K562 (cell line): ENCODE measurements around the gene B3GALT4. TPM values are rescaled to one million over a fixed set of nuclear protein-coding genes. Genes with fewer than 3 reads are reported as not detected.

ENCODE experiments used
- ARID1B ChIP-seq: fragments of 450-650 bp; IDR thresholded peaks from 2 replicates; pipeline ENCODE4 v1.6.1; 2016; ENCODE audit warnings: antibody characterized with exemption, mild to moderate bottlenecking, inconsistent platforms
- BACH1 ChIP-seq: fragments of 200-800 bp; sonication (Bioruptor generic); IDR thresholded peaks from 2 replicates; pipeline ENCODE4 v1.6.1; 2016; ENCODE audit warnings: missing genetic modification characterization, missing compliant biosample characterization
- CCNT2 ChIP-seq: IDR thresholded peaks from 2 replicates; pipeline ENCODE4 v1.6.1; 2011; ENCODE audit warnings: borderline replicate concordance, low read depth, mild to moderate bottlenecking, moderate library complexity, mixed read lengths, low read length; ENCODE audit not compliant: insufficient read length; ENCODE audit errors: extremely low read depth
- HCFC1 ChIP-seq: IDR thresholded peaks from 2 replicates; pipeline ENCODE4 v1.6.1; 2012; ENCODE audit warnings: low read depth, low read length, improper control_type of control experiment
- HDAC8 ChIP-seq: fragments of 450-650 bp; IDR thresholded peaks from 2 replicates; pipeline ENCODE4 v1.6.1; 2016; ENCODE audit warnings: mild to moderate bottlenecking, missing genetic modification characterization, moderate library complexity, missing compliant biosample characterization
- HLTF ChIP-seq: fragments of 450-650 bp; IDR thresholded peaks from 2 replicates; pipeline ENCODE4 v1.6.1; 2016
- JUNB ChIP-seq: fragments of 450-650 bp; formaldehyde crosslinking; conservative IDR thresholded peaks from 2 replicates; pipeline ENCODE4 v1.4.0; 2020; ENCODE audit warnings: mild to moderate bottlenecking
- KAT7 ChIP-seq: sonication (generic); formaldehyde crosslinking; IDR thresholded peaks from 2 replicates; pipeline ENCODE4 v1.8.0; 2022; ENCODE audit warnings: missing genetic modification reagents, mild to moderate bottlenecking, borderline replicate concordance
- MBD2 ChIP-seq: sonication (generic); IDR thresholded peaks from 2 replicates; pipeline ENCODE4 v1.6.1; 2016; ENCODE audit warnings: low read depth, borderline replicate concordance
- MIER1 ChIP-seq: fragments of 450-650 bp; IDR thresholded peaks from 2 replicates; pipeline ENCODE4 v1.6.1; 2016; ENCODE audit warnings: antibody characterized with exemption, mild to moderate bottlenecking, low read depth
- NR2C2 ChIP-seq, 2 experiments: fragments of 200-800 bp in 1 of 2; sonication (Bioruptor generic) in 1 of 2; sonication (generic) in 1 of 2; formaldehyde crosslinking in 1 of 2; IDR thresholded peaks; 2 replicates each; pipeline versions ENCODE4 v1.6.1 to v1.8.0; 2016 to 2022; ENCODE audit warnings: mild to moderate bottlenecking in 1 of 2, missing compliant biosample characterization in 1 of 2, missing genetic modification characterization in 1 of 2, missing genetic modification reagents in 1 of 2
- RBM14 ChIP-seq: fragments of 200-400 bp; formaldehyde crosslinking; IDR thresholded peaks from 2 replicates; pipeline ENCODE4 v1.6.1; 2018; ENCODE audit warnings: low read depth, mild to moderate bottlenecking, low read length, moderate library complexity, borderline replicate concordance; ENCODE audit not compliant: insufficient read depth
- SIX5 ChIP-seq, 2 experiments: IDR thresholded peaks; 2 replicates each; pipeline ENCODE4 v1.6.1; 2011; ENCODE audit warnings: low read length in 2 of 2, borderline replicate concordance in 1 of 2, low read depth in 1 of 2, mild to moderate bottlenecking in 1 of 2, moderate library complexity in 1 of 2; ENCODE audit not compliant: insufficient read depth in 1 of 2
- SMARCB1 ChIP-seq: IDR thresholded peaks from 2 replicates; pipeline ENCODE4 v1.6.1; 2011; ENCODE audit warnings: improper control_type of control experiment, low read depth; ENCODE audit not compliant: insufficient read length
- SP2 ChIP-seq: IDR thresholded peaks from 2 replicates; pipeline ENCODE4 v1.6.1; 2011; ENCODE audit warnings: mild to moderate bottlenecking, low read depth, low read length, moderate library complexity; ENCODE audit not compliant: poor library complexity, severe bottlenecking; ENCODE audit errors: extremely low read depth
- ZNF584 ChIP-seq: fragments of 200-800 bp; sonication (Bioruptor generic); IDR thresholded peaks from 2 replicates; pipeline ENCODE4 v1.6.1; 2016; ENCODE audit warnings: low read depth, mild to moderate bottlenecking, missing genetic modification characterization, missing compliant biosample characterization
- ZZZ3 ChIP-seq: fragments of 450-650 bp; IDR thresholded peaks from 2 replicates; pipeline ENCODE4 v1.6.1; 2016; ENCODE audit warnings: antibody characterized with exemption, mild to moderate bottlenecking, moderate library complexity
- polyA plus RNA-seq, 8 experiments: library from polyadenylated mRNA; depleted of rRNA in 4 of 8; stranded (reverse) in 5 of 8; unstranded in 3 of 8; fragments of >200 nt; fragmentation: Nextera tagmentation in 2 of 8; fragmentation: Illumina TruSeq in 1 of 8; extraction: Ambion mirVana in 2 of 8; extraction: Trizol in 1 of 8; gene quantifications; 2 replicates each; pipeline versions ENCODE4 v1.2.1 to v1.2.3, GENCODE V29; 2011 to 2014; ENCODE audit warnings: inconsistent platforms in 1 of 8, missing spikeins in 1 of 8
- total RNA-seq, 7 experiments: library from RNA; depleted of rRNA in 6 of 7; stranded (reverse); fragments of >200 nt in 6 of 7; fragmentation: Illumina TruSeq in 2 of 7; extraction: Trizol in 2 of 7; gene quantifications; 2 replicates each; pipeline versions ENCODE4 v1.2.1 to v1.2.3, GENCODE V29; 2011 to 2021; ENCODE audit warnings: low replicate concordance in 1 of 7
- TF ChIP-seq, protein P1 (sequence below): sonication (generic); IDR thresholded peaks from 2 replicates; pipeline ENCODE4 v1.6.1; 2016
- TF ChIP-seq, protein P2 (sequence below): fragments of 450-650 bp; formaldehyde crosslinking; IDR thresholded peaks from 2 replicates; pipeline ENCODE4 v1.4.0; 2022; ENCODE audit warnings: missing genetic modification characterization
- TF ChIP-seq, protein P3 (sequence below): fragments of 250-450 bp; sonication (Bioruptor Pico); IDR thresholded peaks from 2 replicates; pipeline ENCODE4 v1.8.0; 2021; ENCODE audit warnings: mild to moderate bottlenecking, moderate library complexity
- TF ChIP-seq, protein P4 (sequence below): sonication (generic); formaldehyde crosslinking; IDR thresholded peaks from 2 replicates; pipeline ENCODE4 v1.4.0; 2020; ENCODE audit warnings: mild to moderate bottlenecking, missing genetic modification reagents

The B3GALT4 gene
- total and polyA plus RNA-seq, 9 of the 15 experiments (the other 6 are each of a cell fraction or from before 2014, with no cell fraction given) = 0.11 to 1.3 (median 0.53) TPM; not detected in 1

DNA sequence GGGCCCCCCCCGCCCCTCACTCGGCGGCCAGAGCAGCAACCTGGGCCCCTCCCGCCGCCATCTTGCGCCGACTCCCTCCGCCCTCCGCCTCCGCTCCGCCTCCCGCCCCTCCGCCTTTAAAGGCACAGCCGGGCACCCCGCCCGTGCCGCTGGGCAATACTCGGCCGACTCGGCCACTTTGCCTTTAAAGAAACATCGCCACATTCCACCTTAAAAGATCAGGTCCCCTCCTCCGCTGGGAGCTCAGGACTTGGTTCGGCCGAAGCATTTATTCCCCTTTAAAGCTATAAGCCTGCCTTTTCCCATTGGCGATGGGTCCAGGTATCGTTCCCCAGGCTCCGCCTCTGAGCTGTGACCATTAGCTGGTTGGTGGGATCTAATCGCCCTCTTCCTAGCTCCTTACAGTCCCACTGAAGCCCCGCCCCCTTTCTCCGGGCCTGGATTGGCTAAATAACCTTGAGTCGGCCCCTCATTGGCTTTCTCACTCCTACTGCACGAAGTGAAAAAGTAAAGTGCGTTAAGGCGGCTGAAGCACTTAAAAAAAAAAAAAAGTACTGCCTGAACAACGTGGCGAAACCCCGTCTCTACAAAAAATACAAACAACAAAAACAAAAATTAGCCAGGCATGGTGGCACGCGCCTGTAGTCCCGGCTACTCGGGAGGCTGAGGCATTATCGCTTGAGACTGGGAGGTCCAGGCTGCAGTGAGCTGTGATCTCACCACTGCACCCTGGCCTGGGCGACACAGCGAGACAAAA lies 40.9 kb downstream of the B3GALT4 start, which contains the start of gene ZBTB22 (continued):
- TF ChIP-seq HDAC8 (tag) (no peak), ZNF584 (CRISPR knock-in tag) (no peak), BACH1 (tag) (no peak), HCFC1 (peak; percentile 57), RBM14 (no peak), NR2C2 (CRISPR knock-in tag; IDR thresholded peaks at IDR 0.05) (no peak), NR2C2 (tag; IDR thresholded peaks at IDR 0.05) (no peak; the same call in 1 of the 2 replicates), SIX5 (IDR thresholded peaks at IDR 0.05; ENCODE audit: borderline replicate concordance in 1 of 2, insufficient read depth in 1 of 2, low read depth in 1 of 2, low read length in 2 of 2) (no peak), MIER1 (peak; percentile 72), HLTF (peak; percentile 86), JUNB (CRISPR knock-in tag) (no peak), ZZZ3 (no peak), MBD2 (peak; percentile 59; the same call in 1 of the 2 replicates), SP2 (peak; percentile 40), SMARCB1 (no peak), KAT7 (CRISPR knock-in tag) (peak; percentile 54; the same call in 1 of the 2 replicates), ARID1B (peak; percentile 60), CCNT2 (peak; percentile 64)
- TF ChIP-seq, protein P1, sequence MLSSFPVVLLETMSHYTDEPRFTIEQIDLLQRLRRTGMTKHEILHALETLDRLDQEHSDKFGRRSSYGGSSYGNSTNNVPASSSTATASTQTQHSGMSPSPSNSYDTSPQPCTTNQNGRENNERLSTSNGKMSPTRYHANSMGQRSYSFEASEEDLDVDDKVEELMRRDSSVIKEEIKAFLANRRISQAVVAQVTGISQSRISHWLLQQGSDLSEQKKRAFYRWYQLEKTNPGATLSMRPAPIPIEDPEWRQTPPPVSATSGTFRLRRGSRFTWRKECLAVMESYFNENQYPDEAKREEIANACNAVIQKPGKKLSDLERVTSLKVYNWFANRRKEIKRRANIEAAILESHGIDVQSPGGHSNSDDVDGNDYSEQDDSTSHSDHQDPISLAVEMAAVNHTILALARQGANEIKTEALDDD = no peak
- TF ChIP-seq, protein P2, sequence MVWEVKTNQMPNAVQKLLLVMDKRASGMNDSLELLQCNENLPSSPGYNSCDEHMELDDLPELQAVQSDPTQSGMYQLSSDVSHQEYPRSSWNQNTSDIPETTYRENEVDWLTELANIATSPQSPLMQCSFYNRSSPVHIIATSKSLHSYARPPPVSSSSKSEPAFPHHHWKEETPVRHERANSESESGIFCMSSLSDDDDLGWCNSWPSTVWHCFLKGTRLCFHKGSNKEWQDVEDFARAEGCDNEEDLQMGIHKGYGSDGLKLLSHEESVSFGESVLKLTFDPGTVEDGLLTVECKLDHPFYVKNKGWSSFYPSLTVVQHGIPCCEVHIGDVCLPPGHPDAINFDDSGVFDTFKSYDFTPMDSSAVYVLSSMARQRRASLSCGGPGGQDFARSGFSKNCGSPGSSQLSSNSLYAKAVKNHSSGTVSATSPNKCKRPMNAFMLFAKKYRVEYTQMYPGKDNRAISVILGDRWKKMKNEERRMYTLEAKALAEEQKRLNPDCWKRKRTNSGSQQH = no peak
- TF ChIP-seq, protein P3, sequence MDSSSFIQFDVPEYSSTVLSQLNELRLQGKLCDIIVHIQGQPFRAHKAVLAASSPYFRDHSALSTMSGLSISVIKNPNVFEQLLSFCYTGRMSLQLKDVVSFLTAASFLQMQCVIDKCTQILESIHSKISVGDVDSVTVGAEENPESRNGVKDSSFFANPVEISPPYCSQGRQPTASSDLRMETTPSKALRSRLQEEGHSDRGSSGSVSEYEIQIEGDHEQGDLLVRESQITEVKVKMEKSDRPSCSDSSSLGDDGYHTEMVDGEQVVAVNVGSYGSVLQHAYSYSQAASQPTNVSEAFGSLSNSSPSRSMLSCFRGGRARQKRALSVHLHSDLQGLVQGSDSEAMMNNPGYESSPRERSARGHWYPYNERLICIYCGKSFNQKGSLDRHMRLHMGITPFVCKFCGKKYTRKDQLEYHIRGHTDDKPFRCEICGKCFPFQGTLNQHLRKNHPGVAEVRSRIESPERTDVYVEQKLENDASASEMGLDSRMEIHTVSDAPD (CRISPR knock-in tag) = no peak
- TF ChIP-seq, protein P4, sequence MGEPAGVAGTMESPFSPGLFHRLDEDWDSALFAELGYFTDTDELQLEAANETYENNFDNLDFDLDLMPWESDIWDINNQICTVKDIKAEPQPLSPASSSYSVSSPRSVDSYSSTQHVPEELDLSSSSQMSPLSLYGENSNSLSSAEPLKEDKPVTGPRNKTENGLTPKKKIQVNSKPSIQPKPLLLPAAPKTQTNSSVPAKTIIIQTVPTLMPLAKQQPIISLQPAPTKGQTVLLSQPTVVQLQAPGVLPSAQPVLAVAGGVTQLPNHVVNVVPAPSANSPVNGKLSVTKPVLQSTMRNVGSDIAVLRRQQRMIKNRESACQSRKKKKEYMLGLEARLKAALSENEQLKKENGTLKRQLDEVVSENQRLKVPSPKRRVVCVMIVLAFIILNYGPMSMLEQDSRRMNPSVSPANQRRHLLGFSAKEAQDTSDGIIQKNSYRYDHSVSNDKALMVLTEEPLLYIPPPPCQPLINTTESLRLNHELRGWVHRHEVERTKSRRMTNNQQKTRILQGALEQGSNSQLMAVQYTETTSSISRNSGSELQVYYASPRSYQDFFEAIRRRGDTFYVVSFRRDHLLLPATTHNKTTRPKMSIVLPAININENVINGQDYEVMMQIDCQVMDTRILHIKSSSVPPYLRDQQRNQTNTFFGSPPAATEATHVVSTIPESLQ (CRISPR knock-in tag) = no peak
